Left ventricle myocardium inferior (tissue), 1 donor: ENCODE results near the gene OTOGL. TPM values are rescaled to one million over a fixed set of nuclear protein-coding genes. Genes with fewer than 3 reads are reported as not detected.

Experiments
- DNase-seq: peaks from one replicate; pipeline ENCODE4 v3.0.0-alpha.2; 2020
- H3K27ac ChIP-seq: fragments of 200-600 bp; replicated peaks from 2 replicates; pipeline ENCODE4 v1.8.0; 2021
- H3K27me3 ChIP-seq: fragments of 200-600 bp; 2 replicates; pipeline ENCODE4 v1.8.0; 2021; ENCODE audit warnings: low read depth
- H3K36me3 ChIP-seq: fragments of 200-600 bp; 2 replicates; pipeline ENCODE4 v1.8.0; 2021
- H3K4me1 ChIP-seq: fragments of 200-600 bp; 2 replicates; pipeline ENCODE4 v1.8.0; 2021
- H3K4me3 ChIP-seq: fragments of 200-600 bp; 2 replicates; pipeline ENCODE4 v1.8.0; 2021; ENCODE audit warnings: mild to moderate bottlenecking, moderate library complexity
- H3K9me3 ChIP-seq: fragments of 200-600 bp; replicated peaks from 2 replicates; pipeline ENCODE4 v1.8.0; 2021
- CTCF ChIP-seq: fragments of 200-600 bp; IDR thresholded peaks from 2 replicates; pipeline ENCODE4 v1.8.0; 2021; ENCODE audit warnings: antibody characterized with exemption, mild to moderate bottlenecking, borderline replicate concordance
- intact Hi-C: fragments of 100-400 bp; cut with micrococcal nuclease; formaldehyde crosslinking; loops from one replicate; pipeline ENCODE4 v1.11.0; 2022
- long read RNA-seq: library from polyadenylated mRNA; unstranded; transcript quantifications from one replicate; pipeline ENCODE4 v2.0.0, GENCODE V29; 2021
- total RNA-seq: library from RNA; stranded (reverse); fragmentation: NEBNext Ultra II Directional; extraction: Animal tissue kit (Norgen Biotek cat#: 25700); gene quantifications from one replicate; pipeline ENCODE4 v1.2.1, GENCODE V29; 2021
- donor health status: DM: no; HTN: yes; CAD: no; lungs with severe emphysema.

OTOGL gene
- total RNA-seq = 0.27 TPM
- long read RNA-seq = 0 reads

GRCh38 chr12:80099259-80099658, at the start of gene OTOGL:
Gene OTOGL (plus strand): TSS chr12:80099537. CDS start chr12:80209432, 109,895 bp downstream.
- H3K27me3 ChIP-seq = no peaks in the 10 kb centered on the region
- intact Hi-C loops = no loop called here
- no peak within 1 kb of the TSS for H3K27ac ChIP-seq
- no peaks in the 10 kb centered on the region for H3K9me3 ChIP-seq
- H3K36me3 ChIP-seq = no peaks in the 10 kb centered on the region
- TF ChIP-seq CTCF = no peak
- H3K4me3 ChIP-seq = no peak within 1 kb of the TSS
- DNase-seq = no peak
- H3K4me1 ChIP-seq = no peaks in the 10 kb centered on the region

GRCh38 chr12:80050236-80050635, 49.1 kb upstream of the OTOGL start:
- no peaks in the 10 kb centered on the region for H3K9me3 ChIP-seq
- H3K4me1 ChIP-seq = peaks cover 12% of the 10 kb centered on the region
- no peak overlapping the region for H3K27ac ChIP-seq
- TF ChIP-seq CTCF = no peak
- no peaks in the 10 kb centered on the region for H3K36me3 ChIP-seq
- H3K4me3 ChIP-seq = no peak overlapping the region
- intact Hi-C loops = no loop called here
- H3K27me3 ChIP-seq = no peaks in the 10 kb centered on the region
- no peak for DNase-seq

- no peaks in the 10 kb centered on the region for H3K9me3 ChIP-seq
- no peaks in the 10 kb centered on the region for H3K27me3 ChIP-seq
- H3K4me1 ChIP-seq = peaks cover 22% of the 10 kb centered on the region
- peak; percentile 66 for DNase-seq
- intact Hi-C loops = no loop called here
- no peak for TF ChIP-seq CTCF
- H3K4me3 ChIP-seq = no peak overlapping the region
- no peaks in the 10 kb centered on the region for H3K36me3 ChIP-seq
- peak overlapping the region; percentile 48 for H3K27ac ChIP-seq
Measured at GRCh38 chr12:80053051-80053790, 46.1 kb upstream of the OTOGL start.

GRCh38 chr12:80056232-80056631, 43.1 kb upstream of the OTOGL start:
- no peak for TF ChIP-seq CTCF
- intact Hi-C loops = loop anchor here (2.0 kb wide), 1 partner anchor 63 kb away; no protein-coding TSS in a partner anchor
- DNase-seq = no peak
- H3K4me3 ChIP-seq = no peak overlapping the region
- peak overlapping the region; percentile 29 for H3K27ac ChIP-seq
- peaks cover 22% of the 10 kb centered on the region for H3K4me1 ChIP-seq
- no peaks in the 10 kb centered on the region for H3K27me3 ChIP-seq
- no peaks in the 10 kb centered on the region for H3K9me3 ChIP-seq
- no peaks in the 10 kb centered on the region for H3K36me3 ChIP-seq

GRCh38 chr12:80056845-80057244, 42.5 kb upstream of the OTOGL start:
- intact Hi-C loops = loop anchor here (2.0 kb wide), 1 partner anchor 62 kb away; no protein-coding TSS in a partner anchor
- peaks cover 22% of the 10 kb centered on the region for H3K4me1 ChIP-seq
- no peak for DNase-seq

More at GRCh38 chr12:80056845-80057244, 42.5 kb upstream of the OTOGL start:
- Histone ChIP-seq H3K27ac (peak overlapping the region; percentile 29), H3K9me3 (no peaks in the 10 kb centered on the region), H3K36me3 (no peaks in the 10 kb centered on the region), H3K4me3 (no peak overlapping the region), H3K27me3 (no peaks in the 10 kb centered on the region)
- no peak for TF ChIP-seq CTCF
